Endothelial cell of umbilical vein (primary cell): ENCODE results near the gene PACS1. TPM values are rescaled to one million over a fixed set of nuclear protein-coding genes. Genes with fewer than 3 reads are reported as not detected.

Experiments
- BruUV-seq: library from RNA; stranded (reverse); fragments of 400-500 nt; replicated peaks from 2 replicates; lab custom pipeline; 2021; lab: Mats Ljungman, UMichigan
- CTCF ChIA-PET: fragments of 300-600, 350-600 bp; sonication (Branson Sonifier 250); formaldehyde crosslinking; loops from one replicate; lab custom pipeline; 2021; ENCODE audit warnings: antibody characterized with exemption, inconsistent platforms; lab: Charles Lee
- POLR2A ChIA-PET: fragments of 300-600, 350-600 bp; sonication (Branson Sonifier 250); formaldehyde crosslinking; loops from one replicate; lab custom pipeline; 2021; ENCODE audit warnings: antibody characterized with exemption, inconsistent platforms; lab: Charles Lee
- DNase-seq: peaks from one replicate; pipeline ENCODE4 v3.0.0-alpha.2; 2011; ENCODE audit warnings: low read depth, low spot score
- FAIRE-seq: peaks from 2 replicates; lab custom pipeline; 2011; peaks lifted over from hg19 to GRCh38; lab: Jason Lieb, UNC
- H2AFZ ChIP-seq: 2 replicates; pipeline ENCODE4 v1.6.0; 2012; ENCODE audit warnings: low read depth, low read length, control low read depth, inconsistent platforms
- H3K27ac ChIP-seq: 2 replicates; pipeline ENCODE4 v1.5.1; 2011; ENCODE audit warnings: low read depth, mild to moderate bottlenecking, control low read depth, low read length, moderate library complexity; ENCODE audit not compliant: insufficient read depth
- H3K27me3 ChIP-seq, 2 experiments: 2 replicates each; pipeline versions ENCODE4 v1.6.0 to v1.6.1; 2011; ENCODE audit warnings: low read length in 2 of 2, mixed read lengths in 1 of 2; ENCODE audit not compliant: control insufficient read depth in 2 of 2, insufficient read depth in 2 of 2
- H3K36me3 ChIP-seq, 2 experiments: 2 replicates in 1 of 2; 3 replicates in 1 of 2; pipeline ENCODE4 v1.5.1; 2011; ENCODE audit warnings: low read length in 2 of 2, mild to moderate bottlenecking in 1 of 2, moderate library complexity in 1 of 2; ENCODE audit not compliant: control insufficient read depth in 2 of 2, insufficient read depth in 2 of 2; ENCODE audit errors: extremely low read depth in 1 of 2
- H3K4me1 ChIP-seq: 3 replicates; pipeline ENCODE4 v1.5.1; 2011; ENCODE audit warnings: mild to moderate bottlenecking, low read length; ENCODE audit not compliant: control insufficient read depth, insufficient read depth; ENCODE audit errors: extremely low read depth
- H3K4me2 ChIP-seq: 2 replicates; pipeline ENCODE4 v1.6.1; 2011; ENCODE audit warnings: low read length, control low read depth, mixed read lengths; ENCODE audit not compliant: insufficient read depth
- H3K4me3 ChIP-seq, 3 experiments: fragments of 200-600 bp in 1 of 3; sonication (generic), shearing (Covaris generic) in 1 of 3; replicated peaks in 1 of 3; 2 replicates each; pipeline ENCODE4 v1.5.1; 2011 to 2016; ENCODE audit warnings: control low read depth in 3 of 3, low read length in 3 of 3, mild to moderate bottlenecking in 2 of 3, inconsistent platforms in 1 of 3, low read depth in 1 of 3, moderate library complexity in 1 of 3; ENCODE audit not compliant: insufficient read depth in 1 of 3
- H3K79me2 ChIP-seq: 2 replicates; pipeline ENCODE4 v1.6.0; 2012; ENCODE audit warnings: low read length, inconsistent platforms; ENCODE audit not compliant: control insufficient read depth, insufficient read depth
- H3K9ac ChIP-seq: replicated peaks from 2 replicates; pipeline ENCODE3; 2011; ENCODE audit warnings: low read length, control low read depth; ENCODE audit not compliant: insufficient read depth; ENCODE audit errors: extremely low read depth
- H3K9me1 ChIP-seq: replicated peaks from 3 replicates; pipeline ENCODE4 v1.6.0; 2011; ENCODE audit warnings: mild to moderate bottlenecking, low read length; ENCODE audit not compliant: control insufficient read depth, insufficient read depth; ENCODE audit errors: extremely low read depth
- H3K9me3 ChIP-seq: replicated peaks from 2 replicates; pipeline ENCODE4 v1.5.1; 2012; ENCODE audit warnings: low read length, inconsistent platforms; ENCODE audit not compliant: control insufficient read depth, insufficient read depth
- H4K20me1 ChIP-seq: replicated peaks from 2 replicates; pipeline ENCODE3; 2011; ENCODE audit warnings: mild to moderate bottlenecking, low read length; ENCODE audit not compliant: control insufficient read depth, insufficient read depth; ENCODE audit errors: extremely low read depth
- CTCF ChIP-seq, 2 donors: IDR thresholded peaks; 1 replicate in 1 of 2; 2 replicates in 1 of 2; pipeline ENCODE4 v1.5.1; 2011; ENCODE audit warnings: low read length in 2 of 2, mild to moderate bottlenecking in 2 of 2, moderate library complexity in 2 of 2, control low read depth in 1 of 2, inconsistent platforms in 1 of 2, low read depth in 1 of 2; ENCODE audit not compliant: insufficient read depth in 1 of 2; ENCODE audit errors: extremely low read depth in 1 of 2
- GATA2 ChIP-seq: IDR thresholded peaks from 2 replicates; pipeline ENCODE4 v1.7.0; 2011; ENCODE audit warnings: low read depth, mild to moderate bottlenecking, moderate library complexity, mixed read lengths, low read length; ENCODE audit not compliant: insufficient read length, insufficient read depth
- JUN ChIP-seq: IDR thresholded peaks from 2 replicates; pipeline ENCODE4 v1.6.1; 2011; ENCODE audit warnings: borderline replicate concordance, low read depth; ENCODE audit not compliant: insufficient read length, insufficient read depth
- MYC ChIP-seq: IDR thresholded peaks from one replicate; pipeline ENCODE4 v1.6.1; 2011; ENCODE audit warnings: mild to moderate bottlenecking, low read depth, low read length
- dilution Hi-C: fragments of 300-500 bp; cut with MboI; formaldehyde crosslinking; loops from one replicate; pipeline ENCODE4 v1.15.0; 2019; ENCODE audit warnings: low sequenced_read_pairs; ENCODE audit not compliant: extremely low pct_ligation_motif_present
- intact Hi-C: fragments of 100-400 bp; cut with micrococcal nuclease; formaldehyde crosslinking; loops from one replicate; pipeline ENCODE4 v1.10.0; 2022
- polyA plus RNA-seq, 4 experiments: library from polyadenylated mRNA; depleted of rRNA in 3 of 4; stranded (reverse) in 3 of 4; unstranded in 1 of 4; fragments of >200 nt; gene quantifications; 2 replicates each; pipeline versions ENCODE4 v1.2.1 to v1.2.3, GENCODE V29; 2011 to 2012; ENCODE audit warnings: missing spikeins in 1 of 4
- total RNA-seq: library from RNA; stranded (reverse); gene quantifications from 2 replicates; pipeline ENCODE4 v1.2.3, GENCODE V29; 2021

The PACS1 gene
- total and polyA plus RNA-seq, 2 donors (not counting 3 experiments of a cell fraction or from before 2014, with no cell fraction given), result 26.4 to 64.4 TPM

GRCh38 chr11:66126064-66126463 lies 56.0 kb downstream of the PACS1 start:
- Histone ChIP-seq H3K9me1 (no peaks in the 10 kb centered on the region), H2AFZ (no peak overlapping the region), H3K27me3 (no peaks in the 10 kb centered on the region), H3K27ac (no peak overlapping the region), H3K9me3 (no peaks in the 10 kb centered on the region), H3K36me3 (no peaks in the 10 kb centered on the region), H3K4me2 (no peak overlapping the region), H3K79me2 (peaks cover 9% of the 10 kb centered on the region), H3K9ac (no peak overlapping the region), H3K4me1 (peaks cover 17% of the 10 kb centered on the region), H4K20me1 (no peaks in the 10 kb centered on the region), H3K4me3 (no peak overlapping the region)
- POLR2A ChIA-PET, result interaction anchor here (0.6 kb wide), 2 partner anchors 25 to 115 kb away, joined by 3 to 4 read pairs; no protein-coding TSS in a partner anchor
- DNase-seq (no peak), FAIRE-seq (no peak)
- TF ChIP-seq CTCF (IDR thresholded peaks at IDR 0.05; ENCODE audit: extremely low read depth in 1 of 2, insufficient read depth in 1 of 2, low read depth in 1 of 2, low read length in 2 of 2) (no peak), JUN (no peak), MYC (no peak), GATA2 (no peak)
- intact Hi-C loops, result no loop called here
- dilution Hi-C loops, result no loop called here
- CTCF ChIA-PET, result interaction anchor here (0.9 to 2.5 kb wide), 12 partner anchors 9 to 104 kb away, joined by 3 to 25 read pairs (median 4); partner anchors contain the start of gene PACS1
- BruUV-seq, result no TSS peak
